HUDEP-2 (cell line): ENCODE measurements around the gene NRCAM.

ENCODE experiments used
- DNase-seq, 76 experiments: peaks; one replicate each; lab custom pipeline; 2025; ENCODE audit not compliant: unreplicated experiment in 76 of 76; lab: John Stamatoyannopoulos, UW

Gene NRCAM

DNA sequence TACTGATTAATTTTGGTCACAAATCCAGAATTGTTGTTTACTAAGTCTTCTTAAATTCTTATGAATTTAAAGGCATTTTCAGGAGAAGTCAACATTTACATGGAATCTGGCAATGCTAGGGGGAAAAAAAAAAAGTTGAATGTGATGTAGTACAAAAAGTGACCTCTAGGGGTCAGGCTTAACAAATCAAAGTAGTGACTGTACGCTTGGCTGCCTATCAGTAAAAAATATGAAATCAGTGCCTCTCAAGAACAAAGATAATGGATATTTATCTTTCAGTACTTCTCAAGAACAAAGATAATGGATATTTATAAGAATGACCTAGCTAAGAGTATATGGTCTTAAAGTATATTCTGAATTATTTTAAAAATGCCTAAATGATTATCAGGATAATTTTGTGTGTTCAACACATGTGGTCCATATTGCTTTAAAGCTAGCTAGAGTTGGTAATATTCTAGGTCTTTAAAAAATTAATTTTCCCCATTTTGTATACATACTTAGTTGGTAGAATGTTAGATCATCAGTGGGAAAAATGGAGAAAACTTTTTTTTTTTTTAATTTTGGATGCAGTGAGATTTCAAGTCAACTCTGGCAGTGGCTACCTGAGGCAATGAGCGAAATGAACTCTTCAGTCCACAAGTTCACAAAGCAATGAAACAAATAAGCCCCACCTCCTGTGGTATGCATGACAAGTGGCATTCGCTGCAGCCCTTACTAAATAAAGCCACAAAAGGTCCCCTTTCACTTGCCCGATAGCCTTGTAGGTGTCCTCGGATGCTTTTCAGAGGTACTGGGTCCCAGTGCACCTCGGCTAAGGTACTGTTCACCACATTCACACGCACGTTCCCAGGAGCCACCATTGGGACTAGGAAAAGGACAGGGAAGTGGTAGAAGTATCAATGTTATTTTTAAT is 274.9 kb downstream of the NRCAM start:
- peak in 21 of 76 experiments; percentile 5 to 50 (median 15) for DNase-seq

DNA sequence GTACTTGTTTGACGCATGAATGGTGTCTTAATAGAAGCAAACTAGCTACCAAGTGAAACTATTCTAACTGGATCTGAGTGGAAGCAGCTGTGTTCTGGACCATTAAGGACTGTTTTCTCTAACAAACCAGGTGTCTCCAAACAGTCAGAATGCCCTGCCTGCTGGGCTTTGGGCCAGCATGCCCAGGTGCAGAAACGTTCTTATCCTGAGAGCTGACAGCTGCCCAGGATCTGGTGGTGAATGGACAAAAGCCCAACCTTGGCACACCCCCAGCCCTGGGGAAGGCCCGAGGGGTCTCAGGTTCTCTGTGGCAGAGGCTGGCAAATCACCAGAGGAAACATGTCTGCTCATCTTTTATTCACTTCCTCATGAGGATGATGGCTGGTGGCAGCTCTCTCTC is 277.8 kb downstream of the NRCAM start:
- no peak for DNase-seq

DNA sequence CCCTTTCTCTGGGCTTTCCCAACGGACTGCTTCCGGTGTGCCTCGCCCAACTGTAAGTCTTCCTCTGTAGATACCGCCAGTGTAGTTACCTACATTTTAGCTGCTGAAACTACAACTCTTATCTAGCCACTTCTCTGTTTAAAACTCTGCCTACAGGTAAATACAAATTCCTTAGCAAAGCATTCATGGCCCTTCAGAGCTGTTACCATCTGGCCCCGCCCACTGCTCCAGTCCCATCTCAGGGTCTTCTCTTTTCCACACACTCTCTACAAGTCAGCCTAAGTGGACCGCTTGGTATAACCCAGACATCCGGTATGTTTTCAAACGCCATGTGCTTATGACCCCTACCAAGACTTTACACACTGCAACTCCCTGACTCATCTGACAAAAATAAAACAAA is 285.1 kb downstream of the NRCAM start:
- no peak for DNase-seq

DNA sequence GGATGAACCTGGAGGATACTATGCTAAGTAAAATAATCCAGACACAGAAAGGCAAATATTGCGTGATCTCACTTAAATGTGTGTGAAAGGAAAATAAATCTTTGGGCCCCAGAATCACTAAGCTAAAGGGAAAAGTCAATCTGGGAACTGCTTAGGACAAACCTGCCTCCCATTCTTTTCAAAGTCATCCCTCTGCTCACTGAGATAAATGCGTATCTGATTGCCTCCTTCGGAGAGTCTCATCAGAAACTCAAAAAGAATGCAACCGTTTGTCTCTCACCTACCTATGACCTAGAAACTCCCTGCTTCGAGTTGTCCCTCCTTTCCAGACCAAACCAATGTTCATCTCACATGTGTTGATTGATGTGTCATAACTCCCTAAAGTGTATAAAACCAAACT is 286.0 kb downstream of the NRCAM start:
- DNase-seq, result no peak

DNA sequence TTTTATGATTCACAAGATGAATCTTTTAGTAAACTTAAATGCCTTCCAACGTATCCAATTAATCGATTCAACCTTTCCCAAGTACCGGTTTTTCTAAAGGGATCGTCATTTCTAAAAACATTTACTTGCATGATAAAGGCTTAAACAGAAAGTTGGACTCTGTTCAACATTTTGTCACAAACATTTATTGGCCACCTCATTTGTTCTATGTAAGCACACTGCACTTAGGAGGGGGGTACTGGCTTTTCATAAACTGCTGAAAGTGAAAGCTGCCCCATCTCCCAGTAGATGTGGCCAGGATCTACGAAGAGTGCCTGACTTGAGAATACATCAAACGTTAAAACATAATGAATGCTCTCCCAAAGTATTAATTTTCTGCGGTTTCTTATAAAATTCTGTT is 288.8 kb downstream of the NRCAM start:
- DNase-seq, result no peak

DNA sequence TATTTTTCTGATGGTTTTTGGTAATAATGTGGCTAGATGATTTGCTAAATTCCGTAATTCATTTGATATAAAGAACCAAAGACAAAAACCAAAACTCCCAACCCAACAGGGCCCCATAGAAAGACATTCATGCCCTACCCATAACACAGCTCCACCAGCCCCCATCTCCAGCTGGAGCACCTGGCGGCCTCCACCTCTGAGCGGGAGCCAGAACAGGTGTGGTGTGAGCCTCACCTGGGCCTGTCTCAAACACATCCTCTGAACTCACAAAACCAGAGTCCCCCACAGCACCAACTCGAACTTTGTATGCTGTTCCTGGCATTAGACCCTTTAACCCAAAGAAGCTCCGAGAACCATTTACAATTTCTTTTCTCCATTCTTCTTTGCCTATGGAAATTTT is 289.5 kb downstream of the NRCAM start:
- no peak for DNase-seq

DNA sequence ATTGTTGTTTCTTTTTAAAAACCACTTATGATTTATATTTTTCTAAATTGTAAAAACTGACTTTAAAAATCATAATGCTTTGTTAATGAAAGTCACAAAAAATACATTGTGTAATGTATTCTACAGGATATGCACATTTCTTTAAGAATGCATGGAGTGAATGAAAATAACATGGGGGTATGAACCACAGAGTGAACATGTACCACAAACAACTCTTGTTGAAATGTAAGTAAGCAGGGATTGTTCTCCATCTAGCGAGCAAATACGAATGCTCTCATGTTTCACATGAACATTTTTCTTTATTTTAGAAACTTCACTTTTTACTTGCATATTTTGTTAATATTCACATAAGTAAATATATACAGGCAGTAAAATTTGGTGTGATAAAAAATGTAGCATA is 290.5 kb downstream of the NRCAM start:
- no peak for DNase-seq

DNA sequence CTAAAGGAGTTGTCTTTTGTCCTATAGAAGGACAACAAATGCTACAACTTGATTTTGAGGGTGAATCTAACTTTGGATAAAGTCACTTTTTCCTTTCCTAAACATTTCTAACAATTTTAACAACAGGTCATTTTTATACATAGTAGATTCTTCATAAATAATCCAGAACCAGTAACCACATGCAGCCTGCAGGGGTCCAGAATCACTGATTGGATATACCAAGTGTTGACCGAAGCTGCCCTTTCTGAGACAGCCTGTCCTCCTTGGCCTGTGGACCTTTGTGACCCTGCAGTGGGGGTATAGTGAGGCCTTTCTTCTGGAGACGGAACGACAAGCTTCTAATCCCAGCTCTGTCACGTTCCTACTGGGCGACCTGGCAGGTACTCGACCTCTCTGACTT is 291.3 kb downstream of the NRCAM start:
- no peak for DNase-seq

DNA sequence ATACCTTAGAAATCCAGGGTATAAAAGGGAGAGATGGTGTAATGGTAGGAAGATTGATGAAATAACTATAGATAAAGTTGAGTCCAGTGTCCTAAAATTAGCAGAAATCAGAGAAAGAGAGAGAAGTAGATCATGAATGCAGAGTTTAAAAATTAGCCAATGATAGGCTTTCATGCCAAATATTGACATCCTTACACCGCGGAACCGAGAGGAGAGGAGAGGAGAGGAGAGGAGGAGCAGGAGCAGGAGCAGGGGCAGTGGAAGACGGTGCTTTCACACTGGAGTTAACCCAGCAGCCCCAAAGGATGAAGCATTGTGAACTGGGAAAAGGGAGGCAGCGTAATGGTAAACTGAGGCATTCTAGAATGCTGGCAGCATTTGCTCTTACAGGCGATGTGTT is 291.9 kb downstream of the NRCAM start:
- DNase-seq, result no peak

DNA sequence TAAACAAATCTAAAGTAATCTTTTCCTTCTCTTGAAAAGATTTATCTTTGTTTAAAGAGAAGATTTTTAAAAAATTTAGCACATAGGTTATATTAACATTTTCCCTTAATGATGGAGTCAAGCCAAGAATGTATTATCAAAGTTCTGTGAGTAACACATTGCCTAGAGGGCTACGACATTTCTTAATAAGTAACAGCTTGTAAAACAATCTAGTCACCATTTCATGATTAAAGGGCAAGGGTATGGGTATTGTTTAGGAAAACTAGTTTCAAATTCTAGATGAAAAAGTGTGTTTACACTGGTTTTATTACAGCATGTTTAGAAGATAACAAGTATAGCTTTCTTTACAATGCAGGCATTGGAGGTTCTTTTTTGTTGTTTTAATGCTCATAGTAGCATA is 297.5 kb downstream of the NRCAM start:
- no peak for DNase-seq

DNA sequence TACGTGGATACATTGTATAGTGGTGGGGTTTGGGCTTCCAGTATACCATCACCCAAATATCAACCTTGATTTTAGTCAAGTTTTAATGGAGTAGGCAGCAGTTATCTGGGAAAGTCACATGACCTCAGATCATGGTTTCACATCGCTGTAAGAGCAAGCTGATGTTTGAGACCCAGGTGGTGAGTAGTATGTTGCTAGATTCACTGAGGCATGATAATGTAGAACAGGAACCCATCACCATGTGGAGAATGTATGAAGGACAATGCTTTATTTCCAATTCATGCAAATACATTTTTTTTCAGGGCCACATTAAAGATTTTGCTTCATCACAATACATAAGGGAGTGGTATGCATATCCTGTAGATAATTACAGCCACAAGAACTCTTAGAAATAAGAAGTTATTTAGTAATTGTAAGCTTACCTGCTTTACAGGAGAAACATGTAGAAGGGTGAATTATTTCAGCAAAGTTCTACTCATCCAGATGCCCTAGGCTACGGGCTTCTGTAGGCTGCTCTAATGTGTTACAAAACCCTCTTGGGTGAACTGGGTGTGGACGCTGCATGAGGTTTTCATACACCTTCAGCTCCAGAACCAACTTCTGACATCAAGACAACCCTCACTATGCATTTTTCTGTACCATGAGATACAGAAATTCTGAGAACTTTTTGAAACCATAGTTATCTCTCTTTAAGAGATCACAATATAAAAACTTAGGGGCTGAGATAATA is 298.5 kb downstream of the NRCAM start:
- DNase-seq, result no peak

DNA sequence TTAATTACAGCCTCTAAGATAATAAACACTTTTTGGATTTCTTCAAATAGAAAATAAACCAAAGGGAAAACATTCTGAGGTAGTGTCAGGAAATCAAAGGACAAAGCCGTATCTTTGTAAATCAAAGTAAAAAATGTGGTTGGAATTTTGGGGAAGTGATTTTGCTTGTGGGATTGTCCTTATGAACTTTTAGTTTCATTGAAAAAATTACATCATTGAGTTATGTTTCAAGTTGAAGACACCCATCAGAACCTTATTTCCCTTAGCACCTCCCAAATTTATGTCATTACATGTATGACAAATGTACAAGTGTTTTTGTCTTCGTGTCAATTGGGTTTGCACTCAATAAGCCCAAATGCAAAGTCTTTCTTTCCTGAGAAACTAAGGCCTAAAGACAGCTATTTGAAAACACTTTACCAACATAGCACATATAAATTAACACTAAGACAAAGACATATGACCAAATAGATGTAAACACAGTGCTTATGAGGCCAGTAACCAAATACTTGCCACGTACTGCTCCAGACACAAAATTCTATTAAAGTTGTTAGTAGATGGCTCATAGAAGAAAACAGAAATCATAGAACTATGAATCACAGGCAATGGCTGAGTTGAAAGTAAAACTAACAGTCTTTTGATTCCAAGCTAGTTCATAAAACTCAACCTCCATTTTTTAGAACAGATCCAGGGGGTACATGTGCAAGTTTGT is 299.2 kb downstream of the NRCAM start:
- no peak for DNase-seq

DNA sequence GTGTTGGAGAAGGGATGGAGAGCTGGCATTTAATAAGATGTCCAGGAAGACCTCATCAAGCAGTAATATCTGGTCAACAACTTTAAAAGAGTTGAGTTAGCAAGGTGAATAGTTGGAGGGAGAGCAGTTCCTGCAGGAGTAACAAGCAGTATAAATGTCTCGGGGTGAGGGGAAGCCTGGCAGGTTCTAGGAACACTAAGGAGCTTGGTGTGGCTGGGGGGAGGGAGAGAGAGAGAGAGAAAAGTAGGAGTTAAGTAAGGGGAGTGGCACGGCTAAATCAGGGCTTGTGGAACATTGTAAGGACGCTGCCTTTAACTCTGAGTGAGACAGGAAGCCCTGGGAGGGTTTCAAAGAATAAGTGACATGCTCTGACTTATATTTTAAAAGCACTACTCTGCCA is 304.0 kb downstream of the NRCAM start:
- DNase-seq, result no peak

DNA sequence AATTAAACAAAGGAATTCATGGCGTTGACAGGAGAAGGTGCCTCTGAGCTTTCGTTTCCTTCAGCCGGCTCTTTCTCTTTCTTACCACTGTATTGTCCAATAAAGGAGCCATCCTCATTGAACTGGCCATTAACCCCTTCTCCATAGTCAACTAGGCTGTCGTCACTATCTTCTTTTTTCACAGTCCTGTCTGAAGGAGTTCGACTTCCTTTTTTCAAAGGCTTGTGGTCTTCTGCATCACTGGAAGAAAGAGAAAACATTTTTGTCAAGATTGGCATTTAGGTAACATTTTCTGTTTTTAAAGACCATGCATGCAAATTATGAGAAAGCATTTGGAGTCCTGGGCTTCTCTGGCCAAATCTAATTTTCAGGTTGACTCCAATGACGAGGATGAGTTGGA is 306.3 kb downstream of the NRCAM start:
- DNase-seq, result no peak

DNA sequence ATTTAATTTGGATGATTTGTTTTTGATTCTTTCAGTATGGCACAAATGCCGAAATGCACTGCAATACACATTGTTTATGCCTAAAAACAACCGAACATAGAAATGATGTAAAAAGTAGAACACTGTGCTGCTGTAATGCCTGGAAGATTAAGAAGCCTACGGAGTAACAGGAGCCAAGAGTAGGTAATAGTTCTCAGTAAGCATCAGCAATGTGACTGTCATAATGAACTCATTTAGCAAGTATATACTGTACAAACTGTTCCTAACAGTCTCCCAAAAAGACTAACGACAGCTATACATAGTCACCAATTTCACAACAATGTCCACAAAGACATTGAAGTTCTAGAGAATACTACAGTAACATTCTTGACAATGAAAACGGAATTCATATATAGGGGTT is 307.1 kb downstream of the NRCAM start:
- DNase-seq, result no peak

DNA sequence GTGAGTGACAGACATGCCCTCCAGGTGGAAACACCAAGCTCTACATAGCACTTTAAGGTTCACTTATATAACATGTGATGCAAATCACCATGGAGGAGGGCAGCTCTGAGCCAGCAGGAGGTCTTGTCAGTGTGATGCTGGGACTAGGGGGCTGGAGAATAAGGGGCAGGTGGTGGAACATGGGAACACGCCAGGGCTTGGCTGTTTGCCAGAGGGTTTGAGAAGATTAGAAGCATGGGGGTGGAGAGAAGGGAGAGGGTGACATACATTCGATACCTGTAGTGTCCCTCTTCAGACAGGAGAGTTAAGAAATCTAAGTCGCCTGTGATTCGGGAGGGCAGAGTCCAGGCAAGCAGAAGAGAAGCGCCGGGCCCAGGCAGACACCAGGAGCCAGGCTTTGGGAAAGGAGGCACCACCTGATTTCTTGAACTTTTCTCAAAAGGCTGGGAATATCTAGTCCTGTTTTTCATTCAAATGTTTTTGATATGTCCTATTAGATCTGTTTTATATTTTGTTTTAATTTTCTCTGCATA is 309.1 kb downstream of the NRCAM start:
- DNase-seq, result no peak

DNA sequence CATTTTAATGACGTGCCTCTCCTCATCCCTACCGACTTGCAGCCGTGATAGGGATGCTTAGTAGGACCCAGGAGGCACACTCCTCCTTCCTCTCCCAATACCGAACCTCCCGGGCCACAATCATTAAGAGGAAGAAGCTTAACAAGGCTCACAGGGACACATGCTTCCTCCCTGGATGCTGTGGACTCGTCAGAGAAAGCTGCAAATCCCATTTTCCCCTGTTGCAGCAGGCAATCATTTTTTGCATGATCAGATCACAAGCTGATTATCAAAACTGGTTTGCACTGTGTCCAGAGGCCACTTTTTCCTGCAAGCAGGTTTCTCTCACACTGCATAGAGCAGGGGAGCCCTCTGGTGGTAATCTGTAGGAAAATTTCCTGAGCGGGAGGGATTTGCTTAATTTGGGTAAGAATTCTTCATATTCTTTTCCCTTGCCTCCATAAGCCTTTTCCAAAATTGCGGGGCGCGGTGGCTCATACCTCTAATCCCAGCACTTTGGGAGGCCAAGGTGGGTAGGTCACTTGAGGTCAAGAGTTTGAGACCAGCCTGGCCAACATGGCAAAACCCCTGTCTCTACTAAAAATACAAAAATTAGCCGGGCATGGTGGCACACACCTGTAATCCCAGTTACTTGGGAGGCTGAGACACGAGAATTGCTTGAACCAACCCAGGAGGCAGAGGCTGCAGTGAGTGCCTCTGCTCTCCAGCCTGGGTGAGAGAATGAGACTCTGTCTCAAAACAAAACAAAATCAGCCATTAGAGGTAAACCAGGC is 310.0 kb downstream of the NRCAM start:
- peak in 47 of 76 experiments; percentile 1 to 61 (median 23) for DNase-seq

DNA sequence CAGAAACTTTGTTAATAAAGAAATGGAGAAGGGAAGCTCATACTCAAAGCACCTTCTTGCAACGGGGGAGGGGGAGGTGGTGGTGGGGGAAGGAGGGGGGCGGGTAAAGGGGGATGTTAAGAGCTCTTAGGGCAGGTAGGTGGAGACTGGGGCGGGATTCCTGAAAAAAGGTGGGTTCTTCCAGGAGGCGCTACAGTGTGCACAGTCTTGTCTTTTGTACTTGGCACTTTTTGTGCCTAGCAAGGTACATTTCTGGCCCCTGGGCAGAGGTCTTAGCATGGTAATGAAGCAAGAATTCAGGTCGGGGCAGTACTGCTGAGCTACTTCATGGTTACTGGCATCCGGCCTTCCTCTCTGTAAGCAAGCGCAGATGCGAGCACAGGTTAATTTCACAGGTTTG is 310.8 kb downstream of the NRCAM start:
- no peak for DNase-seq

DNA sequence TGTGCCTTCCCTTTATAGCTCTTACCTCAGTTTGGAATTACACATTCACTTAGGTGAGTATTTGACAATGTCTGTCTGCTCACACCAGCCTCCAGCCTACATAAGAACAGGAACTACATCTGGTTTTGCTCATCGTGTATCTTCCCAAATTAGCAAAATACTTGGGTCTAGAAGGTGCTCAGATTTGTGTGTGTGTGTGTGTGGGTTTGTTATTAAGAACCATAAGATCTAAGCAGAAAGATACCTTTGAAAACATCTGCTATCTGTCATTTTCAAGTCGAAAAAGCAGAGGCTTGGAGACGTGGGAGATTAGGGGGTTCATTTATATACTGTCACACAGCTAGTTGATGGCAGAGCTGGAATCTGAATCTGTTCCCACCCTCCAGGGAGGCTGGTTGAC is 311.3 kb downstream of the NRCAM start:
- DNase-seq, result no peak

DNA sequence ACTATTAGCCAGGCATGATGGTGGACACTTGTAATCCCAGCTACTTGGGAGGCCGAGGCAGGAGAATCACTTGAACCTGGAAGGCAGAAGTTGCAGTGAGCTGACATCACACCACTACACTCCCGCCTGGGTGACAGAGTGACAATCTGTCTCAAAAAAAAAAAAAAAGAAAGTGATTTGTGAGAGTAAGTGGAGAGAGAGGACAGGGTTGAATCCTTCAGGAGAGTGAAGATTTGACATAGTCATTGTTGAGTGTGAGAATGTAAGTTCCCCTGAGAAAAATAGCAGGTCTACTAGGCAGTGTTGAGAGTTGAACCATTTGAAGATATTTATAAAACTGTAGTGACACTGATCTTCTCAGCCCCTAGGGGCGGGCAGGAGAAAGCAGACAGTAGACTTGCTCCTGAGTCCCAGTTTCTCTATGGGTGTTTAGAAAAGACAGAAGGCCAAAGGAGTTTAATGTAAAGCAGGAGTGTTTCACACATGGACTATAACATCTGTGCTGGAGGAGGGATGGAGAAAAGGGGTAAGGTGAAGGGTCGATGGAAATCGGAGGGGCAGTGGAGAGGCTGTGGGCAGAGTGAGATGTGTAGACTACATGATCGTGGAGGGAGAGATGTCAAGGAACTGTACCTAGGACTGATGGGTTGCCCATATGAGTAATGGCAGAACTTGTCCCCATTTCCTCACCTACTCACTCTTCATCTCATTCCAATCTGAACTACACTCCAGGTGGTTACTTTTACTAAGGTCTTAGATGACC is 312.4 kb downstream of the NRCAM start:
- no peak for DNase-seq
